D341Med (cell line): ENCODE data around the gene CA14.
"Not testable (repeated sequence)": the region's sequence is repeated elsewhere in the genome, so short reads cannot be mapped to it uniquely, and the experiment has no call there.

ENCODE experiments used
- DNase-seq: peaks from one replicate; pipeline ENCODE4 v3.0.0; 2012; ENCODE audit warnings: low spot score

CA14 gene

DNA sequence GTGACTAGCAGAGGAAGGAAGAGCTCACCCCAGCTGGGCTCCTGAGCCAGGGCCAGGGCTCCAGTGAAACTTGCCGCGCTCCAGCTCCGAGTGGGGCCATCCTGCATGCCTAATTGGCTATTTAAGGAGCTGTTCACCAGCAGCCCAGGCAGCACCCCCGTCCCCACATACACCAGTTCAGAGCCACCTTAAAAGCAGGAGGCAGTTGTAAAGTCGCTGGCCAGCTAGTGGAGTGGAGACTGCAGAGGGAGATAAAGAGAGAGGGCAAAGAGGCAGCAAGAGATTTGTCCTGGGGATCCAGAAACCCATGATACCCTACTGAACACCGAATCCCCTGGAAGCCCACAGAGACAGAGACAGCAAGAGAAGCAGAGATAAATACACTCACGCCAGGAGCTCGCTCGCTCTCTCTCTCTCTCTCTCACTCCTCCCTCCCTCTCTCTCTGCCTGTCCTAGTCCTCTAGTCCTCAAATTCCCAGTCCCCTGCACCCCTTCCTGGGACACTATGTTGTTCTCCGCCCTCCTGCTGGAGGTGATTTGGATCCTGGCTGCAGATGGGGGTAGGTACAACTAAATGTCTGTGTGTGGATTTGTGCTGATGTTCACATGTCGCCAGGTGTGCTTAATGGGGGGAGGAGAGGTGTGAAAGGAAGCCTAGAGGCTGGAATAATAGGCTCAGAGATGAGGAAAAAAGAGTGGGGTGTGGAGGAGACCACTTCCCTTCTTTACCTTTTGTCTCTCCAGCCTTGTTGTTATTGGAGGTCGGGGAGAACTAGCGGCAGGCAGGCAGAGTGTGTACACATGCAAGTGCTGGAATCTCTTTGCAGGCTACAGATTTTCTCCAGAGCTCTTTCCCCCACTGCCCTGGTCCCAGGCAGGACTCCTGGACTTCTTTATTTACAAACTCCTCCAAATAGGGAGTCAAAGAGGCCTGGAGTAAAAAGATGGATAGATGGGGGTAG, at the start of gene CA14:
Gene CA14, plus strand, starts transcription at position 151 of the 962 bp plus-strand sequence. Its CDS starts 355 bp downstream, at position 506.
- no peak for DNase-seq

DNA sequence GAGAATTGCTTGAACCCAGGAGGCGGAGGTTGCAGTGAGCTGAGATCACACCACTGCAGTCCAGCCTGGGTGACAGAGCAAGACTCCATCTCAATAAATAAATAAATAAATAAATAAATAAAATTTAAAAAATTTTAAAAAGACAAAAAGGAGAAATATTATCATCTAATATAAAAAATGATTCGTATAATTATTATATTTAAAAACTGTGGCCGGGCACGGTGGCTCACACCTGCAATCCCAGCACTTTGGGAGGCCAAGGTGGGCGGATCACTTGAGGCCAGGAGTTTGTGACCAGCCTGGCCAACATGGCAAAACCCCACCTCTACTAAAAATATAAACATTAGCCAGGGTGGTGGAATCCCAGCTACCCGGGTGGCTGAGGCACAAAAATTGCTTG, 49.1 kb upstream of the CA14 start:
- not testable (repeated sequence) for DNase-seq

DNA sequence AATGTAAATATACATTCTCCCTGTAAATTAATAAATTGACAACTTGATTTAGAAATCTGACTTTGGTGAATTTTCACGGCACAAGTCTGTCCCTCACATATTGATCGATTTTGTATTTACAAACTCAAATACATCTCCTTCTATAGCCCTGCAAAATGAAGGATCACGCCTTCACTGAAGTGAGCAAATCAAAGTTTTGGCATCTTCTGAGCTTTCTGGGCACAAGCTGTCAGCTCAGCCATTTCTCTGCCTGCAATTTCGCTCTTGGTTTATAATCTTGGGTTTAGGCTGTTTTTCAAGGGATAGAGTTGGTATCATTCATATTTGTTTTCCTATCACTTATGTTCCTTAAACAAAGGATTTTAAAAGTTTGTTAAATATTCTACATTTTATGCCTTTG, 47.5 kb upstream of the CA14 start:
- no peak for DNase-seq

DNA sequence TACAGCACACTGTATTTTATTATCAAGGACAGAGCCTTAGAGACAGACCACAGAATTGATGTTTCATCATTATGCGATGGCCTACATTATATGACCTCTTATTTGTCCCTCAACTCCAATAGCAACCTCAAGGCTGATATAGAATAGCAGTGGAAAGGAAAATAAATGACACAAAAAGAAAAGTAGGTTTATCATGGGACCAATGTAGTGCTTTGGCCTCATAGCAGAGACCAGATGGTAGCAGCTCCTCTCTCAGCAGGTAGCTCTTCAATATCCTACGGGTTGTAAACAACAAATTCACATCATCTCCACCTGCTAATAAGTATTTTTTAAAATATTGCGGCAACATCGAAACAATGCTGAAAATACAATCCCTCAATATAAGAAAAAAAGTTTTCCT, 46.9 kb upstream of the CA14 start:
- DNase-seq, result no peak

DNA sequence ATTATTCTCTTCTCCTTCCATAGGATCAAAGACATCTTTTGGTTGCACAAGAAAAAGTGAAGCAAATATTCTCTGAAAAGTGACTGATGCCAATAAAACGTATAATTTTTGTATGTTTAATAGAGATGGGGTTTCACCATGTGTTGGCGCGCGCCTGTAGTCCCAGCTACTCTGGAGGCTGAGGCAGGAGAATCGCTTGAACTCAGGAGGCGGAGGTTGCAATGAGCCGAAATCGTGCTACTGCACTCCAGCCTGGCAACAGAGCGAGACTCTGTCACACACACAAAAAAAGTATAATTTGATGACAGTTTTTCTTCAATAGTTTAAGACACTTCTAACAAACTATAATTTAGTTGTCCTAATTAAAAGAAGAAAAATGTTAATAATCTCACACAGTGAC, 45.5 kb upstream of the CA14 start:
- no peak for DNase-seq

DNA sequence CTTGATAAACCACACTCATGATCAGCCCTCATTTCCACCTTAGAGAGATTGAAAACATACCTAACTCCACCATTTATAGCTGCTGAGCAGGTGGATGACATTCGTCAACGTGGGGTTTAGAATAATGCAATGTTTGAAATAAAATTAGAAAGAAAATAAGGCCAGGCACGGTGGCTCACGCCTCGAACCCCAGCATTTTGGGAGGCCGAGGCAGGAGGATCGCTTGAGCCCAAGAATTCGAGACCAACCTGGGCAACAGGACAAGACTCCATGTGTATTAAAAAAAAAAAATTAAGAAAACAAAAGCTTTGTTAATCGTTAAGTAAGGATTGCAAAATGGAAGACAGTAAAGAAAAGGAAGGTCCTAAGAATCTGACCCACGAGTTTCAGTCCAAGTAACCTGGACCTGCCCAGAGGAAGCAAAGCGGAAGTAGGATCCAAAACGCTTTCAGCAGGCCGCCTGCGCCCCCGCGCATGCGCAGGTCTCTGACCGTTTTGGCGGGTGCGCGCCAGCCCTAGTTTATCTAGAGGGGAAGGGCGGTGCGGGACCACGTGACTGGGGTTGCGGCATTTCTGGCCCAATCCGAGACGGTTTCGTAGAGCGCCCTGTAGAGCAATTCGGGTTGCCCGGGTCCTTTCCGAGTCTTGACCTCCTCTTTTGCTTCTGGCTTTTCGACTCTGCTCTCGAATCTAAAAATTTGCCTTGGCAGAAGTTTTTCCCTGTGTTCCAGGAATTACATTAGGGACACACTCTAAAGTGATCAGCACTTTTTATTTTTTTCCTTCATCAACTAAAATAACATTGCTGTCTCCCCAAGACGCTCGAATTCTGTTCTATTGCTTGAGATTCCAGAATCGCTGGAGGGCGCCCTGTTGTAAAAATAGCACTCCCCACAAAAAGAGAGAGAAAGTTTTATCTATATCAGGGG, 44.1 kb upstream of the CA14 start:
- DNase-seq, result peak; percentile 99

DNA sequence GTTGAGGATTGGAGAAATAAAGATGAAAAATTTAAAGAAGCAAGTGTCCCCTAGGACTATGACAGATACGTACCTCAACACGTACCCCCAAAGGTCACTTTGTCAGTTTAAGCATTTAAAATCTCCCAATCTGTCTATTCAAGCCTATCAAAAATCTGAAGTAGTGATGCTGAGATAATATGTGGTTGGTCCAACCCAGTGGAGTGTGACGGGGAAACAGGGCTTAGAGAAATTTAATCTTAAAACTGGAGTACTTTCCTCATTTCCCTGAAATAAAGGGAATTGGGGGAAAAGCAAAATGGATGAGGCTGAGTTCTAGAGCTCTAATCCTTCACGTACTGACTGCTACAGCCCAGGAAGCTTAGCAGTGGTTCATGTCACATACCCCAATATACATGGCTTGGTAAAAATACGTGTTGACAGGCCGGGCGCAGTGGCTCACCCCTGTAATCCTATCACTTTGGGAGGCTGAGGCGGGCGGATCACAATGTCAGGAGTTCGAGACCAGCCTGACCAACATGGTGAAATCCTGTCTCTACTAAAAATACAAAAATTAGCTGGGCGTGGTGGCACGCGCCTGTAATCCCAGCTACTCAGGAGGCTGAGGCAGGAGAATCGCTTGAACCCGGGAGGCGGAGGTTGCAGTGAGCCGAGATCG, 43.3 kb upstream of the CA14 start:
- not testable (repeated sequence) for DNase-seq

DNA sequence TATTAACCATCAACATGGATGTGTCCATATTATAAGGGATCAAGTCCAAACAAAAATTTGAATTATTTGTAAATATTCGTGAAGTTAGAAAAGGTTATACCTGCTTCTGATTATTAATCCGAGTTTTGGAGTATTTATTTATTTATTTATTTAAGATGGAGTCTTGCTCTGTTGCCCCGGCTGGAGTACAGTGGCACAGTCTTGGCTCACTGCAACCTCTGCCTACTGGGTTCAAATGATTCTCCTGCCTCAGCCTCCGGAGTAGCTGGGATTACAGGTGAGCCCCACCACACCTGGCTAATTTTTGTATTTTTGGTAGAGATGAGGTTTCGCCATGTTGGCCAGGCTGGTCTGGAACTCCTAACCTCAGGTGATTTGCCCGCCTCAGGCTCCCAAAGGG, 41.7 kb upstream of the CA14 start:
- not testable (repeated sequence) for DNase-seq

DNA sequence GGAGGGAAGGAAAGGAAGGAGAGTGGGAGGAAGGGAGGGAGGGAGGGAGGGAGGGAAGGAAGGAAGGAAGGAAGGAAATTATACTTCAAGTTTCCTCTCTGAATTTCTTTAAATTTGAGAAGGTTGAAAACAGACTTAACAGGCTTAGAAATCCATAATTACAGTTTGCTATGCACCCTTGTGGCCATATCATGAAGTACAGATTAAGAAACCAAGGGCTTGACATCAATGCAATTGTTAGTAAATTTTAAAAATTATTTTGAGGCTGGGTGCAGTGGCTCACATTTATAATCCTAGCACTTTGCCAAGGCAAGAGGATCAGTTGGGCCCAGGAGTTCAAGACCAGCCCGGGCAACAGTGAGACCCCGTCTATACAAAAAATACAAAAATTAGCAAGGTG, 36.0 kb upstream of the CA14 start:
- no peak for DNase-seq

DNA sequence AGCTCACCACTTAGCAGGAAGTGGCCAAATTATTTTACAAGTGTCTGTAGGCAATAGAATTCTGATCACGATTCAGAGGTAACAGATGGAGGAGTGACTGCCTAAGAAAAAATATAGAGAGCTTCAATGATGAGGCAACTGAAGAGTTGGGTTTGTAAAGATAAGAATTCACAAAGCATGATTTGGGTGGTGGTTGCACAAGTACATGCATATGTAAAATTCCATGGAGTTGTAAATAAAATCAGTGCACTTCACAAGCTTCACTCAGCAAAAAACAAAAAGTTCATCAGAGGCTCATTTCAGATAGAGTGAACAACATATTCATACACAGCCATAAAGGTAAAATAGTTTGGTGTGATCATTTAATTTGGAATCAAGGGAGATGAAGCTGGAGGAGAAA, 32.6 kb upstream of the CA14 start:
- DNase-seq, result no peak

DNA sequence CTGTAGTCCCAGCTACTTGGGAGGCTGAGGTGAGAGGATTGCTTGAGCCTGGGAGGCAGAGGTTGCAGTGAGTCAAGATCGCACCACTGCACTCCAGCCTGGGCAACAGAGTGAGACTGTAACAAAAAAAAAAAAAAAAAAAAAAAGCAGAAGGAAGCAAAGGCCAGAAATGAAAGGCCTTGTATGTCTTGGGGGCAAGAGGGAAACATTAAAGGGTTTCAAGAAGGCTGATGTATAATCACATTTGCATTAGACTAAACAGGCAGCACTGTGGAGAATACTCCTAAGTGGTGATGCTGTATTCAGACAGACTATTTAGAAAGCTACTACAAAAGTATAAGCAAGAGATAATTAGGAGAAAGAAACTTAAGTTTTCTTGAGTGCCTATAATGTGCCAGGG, 32.0 kb upstream of the CA14 start:
- DNase-seq, result no peak

DNA sequence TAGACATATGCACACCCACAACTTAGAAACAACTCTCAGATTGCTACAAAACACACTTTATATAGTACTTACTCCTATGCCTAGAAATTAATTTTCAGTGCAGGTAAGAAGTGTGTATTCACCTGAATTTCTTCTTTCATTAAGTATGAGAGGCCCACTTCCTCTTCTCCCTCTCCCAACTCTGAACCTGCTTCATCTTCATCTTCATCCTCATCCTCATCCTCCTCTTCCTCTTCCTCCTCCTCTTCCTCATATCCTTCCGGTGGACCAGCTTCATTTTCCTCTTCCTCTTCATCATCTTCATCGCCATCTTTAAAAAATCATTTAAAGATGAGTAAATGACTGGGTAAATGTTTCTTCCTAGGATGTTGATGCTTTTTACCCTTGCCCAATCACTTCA, 31.1 kb upstream of the CA14 start:
- DNase-seq, result no peak

DNA sequence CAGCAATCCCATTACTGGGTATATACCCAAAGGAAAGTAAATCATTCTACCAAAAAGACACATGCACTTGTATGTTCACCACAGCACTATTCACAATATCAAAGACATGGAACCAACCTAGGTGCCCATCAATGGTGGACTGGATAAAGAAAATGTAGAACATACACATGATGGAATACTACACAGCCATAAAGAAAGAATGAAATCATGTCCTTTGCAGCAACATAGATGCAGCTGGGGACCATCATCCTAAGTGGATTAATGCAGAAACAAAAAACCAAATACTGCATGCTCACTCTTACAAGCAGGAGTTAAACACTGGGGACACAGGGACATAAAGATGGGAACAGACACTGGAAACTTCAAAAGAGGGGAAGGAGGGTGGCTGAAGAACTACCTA, 30.3 kb upstream of the CA14 start:
- DNase-seq, result no peak

DNA sequence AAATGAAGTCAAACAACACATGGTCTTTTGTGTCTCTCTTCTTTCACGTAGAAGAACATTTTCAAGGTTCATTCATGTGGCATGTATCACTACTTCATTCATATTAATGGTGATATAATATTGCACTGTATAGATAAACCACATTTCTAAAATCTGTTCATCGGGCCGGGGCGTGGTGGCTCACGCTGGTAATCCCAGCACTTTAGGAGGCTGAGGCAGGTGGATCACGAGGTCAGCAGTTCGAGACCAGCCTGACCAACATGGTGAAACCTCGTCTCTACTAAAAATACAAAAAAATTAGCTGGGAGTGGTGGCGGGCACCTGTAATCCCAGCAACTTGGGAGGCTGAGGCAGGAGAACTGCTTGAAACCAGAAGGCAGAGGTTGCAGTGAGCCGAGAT, 29.3 kb upstream of the CA14 start:
- not testable (repeated sequence) for DNase-seq

DNA sequence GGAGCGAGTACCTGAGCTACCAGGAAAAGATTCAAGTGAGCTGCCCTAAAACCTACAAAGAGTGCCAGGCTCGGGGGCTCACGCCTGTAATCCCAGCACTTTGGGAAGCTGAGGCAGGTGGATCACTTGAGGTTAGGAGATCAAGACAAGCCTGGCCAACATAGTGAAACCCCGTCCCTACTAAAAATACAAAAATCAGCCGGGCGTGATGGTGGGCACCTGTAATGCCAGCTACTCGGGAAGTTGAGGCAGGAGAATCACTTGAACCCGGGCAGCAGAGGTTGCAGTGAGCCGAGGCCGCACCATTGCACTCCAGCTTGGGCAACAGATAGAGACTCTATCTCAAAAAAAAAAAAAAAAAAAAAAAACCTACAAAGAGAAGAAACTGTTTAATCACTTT, 24.7 kb upstream of the CA14 start:
- DNase-seq, result not testable (repeated sequence)

DNA sequence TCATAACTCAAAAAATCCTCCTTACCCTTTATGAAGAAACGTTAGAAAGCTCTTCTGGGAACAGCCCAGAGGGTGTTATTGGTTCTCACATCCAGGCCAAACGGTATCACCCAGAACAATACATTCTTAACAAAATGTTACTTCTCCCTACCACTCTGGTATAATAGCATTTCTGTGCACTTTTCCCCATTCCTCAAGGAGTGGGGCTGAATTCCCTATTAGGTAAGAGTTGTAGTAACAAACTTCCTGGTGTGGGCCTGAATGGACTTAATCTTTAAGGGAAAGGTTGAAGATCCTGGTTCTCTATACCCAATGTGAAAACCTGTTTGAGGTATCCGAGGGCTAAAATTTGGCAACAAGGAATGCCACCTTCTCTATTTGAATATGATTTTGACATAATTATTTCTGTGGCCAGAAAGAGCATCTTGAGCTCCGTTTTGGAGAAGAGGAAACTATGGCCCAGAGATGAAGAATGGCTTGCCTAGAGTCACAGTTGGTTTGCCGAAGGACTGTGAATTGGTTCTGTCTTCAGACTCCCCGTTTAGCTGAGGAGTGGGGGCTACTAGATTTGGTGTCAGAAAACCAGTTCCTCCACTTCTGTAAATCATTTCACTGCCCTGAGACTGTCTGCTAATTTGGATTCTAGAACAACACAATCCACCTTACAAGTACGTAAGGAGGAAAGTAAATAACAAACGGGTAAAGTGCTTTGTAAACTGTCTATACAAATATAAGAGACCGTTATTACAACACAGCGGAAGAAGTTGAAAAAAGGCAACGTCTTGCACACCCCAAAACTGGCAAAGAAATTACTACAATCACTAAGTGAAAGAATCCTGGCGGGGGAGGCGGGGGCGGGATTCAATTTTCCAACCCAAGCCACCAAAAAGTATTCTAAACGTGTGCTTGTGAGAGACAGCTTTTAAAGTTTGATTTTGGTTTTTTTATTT, 23.9 kb upstream of the CA14 start:
- no peak for DNase-seq

DNA sequence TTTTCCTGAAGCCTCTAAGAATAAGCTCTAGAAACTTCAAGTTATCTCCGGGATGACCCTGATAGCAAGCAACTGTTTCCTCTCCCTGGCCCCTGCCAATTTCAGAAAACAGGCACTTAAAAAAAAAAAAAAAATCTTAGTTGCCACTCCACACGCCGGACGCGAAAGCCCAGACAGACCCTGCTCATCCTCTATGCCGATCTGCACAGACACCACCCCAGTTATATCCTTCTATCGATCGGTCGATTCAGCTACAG, 23.3 kb upstream of the CA14 start:
- DNase-seq, result no peak

DNA sequence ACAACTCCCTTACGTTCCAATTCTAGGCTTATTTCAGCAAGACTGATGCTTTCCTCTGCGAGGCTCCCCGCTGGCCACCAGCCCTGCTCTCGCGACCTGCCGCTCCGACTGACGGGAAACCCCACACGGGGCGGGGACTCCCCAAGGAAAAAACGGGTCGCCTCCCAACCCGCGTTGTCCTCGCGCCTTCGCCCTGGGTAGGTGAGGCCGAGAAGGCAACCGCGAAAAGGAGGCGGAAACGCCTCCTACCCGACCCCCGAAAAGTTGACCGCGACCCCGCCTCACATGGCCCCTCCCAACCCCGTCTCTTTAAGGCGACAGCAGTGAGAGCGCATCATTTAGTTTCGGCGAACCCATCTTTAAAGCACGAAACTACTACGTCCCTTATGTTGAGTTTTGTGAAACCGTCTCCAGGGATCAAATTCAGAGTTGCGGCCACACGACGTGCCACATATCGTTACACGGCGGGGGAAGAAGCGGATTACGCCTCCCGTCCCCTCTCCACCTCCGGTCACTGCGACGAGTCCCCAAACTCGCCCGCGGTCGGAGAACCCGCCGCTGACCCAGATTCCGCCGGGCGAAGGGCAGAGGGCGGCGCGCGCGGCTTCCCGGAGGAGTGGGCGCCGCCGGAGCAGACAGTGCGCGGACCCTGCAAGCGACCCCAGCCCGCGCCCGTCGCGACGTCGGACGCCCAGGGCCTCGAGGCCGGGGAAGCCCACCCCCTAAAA, 22.8 kb upstream of the CA14 start:
- DNase-seq, result peak; percentile 77

DNA sequence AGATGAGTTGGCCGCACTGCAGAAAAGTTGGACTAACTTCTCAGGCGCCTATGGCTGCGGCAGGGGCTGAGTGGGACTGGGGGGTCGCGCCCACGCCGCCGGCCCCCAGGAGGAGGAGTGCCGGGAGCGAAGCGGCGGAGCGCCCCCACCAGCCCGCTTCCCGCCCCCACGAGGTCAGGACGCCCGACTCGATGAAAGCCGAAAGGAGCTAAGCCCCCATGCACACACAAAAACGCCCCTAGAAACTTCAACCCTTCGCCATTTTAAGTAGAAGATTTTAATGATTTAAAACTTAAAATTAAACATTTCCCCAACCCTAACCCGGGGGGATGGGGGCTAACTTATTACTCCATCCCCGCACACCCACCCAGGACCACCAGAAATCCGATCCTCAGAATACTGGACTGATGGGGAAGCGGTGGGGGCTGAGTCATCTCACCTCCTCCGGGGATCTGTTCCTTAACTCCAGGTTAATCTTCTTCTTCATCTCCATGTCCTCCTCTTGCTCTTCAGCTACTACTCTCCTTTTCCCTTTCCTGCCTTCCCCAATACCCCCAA, 22.2 kb upstream of the CA14 start:
- peak; percentile 58 for DNase-seq

DNA sequence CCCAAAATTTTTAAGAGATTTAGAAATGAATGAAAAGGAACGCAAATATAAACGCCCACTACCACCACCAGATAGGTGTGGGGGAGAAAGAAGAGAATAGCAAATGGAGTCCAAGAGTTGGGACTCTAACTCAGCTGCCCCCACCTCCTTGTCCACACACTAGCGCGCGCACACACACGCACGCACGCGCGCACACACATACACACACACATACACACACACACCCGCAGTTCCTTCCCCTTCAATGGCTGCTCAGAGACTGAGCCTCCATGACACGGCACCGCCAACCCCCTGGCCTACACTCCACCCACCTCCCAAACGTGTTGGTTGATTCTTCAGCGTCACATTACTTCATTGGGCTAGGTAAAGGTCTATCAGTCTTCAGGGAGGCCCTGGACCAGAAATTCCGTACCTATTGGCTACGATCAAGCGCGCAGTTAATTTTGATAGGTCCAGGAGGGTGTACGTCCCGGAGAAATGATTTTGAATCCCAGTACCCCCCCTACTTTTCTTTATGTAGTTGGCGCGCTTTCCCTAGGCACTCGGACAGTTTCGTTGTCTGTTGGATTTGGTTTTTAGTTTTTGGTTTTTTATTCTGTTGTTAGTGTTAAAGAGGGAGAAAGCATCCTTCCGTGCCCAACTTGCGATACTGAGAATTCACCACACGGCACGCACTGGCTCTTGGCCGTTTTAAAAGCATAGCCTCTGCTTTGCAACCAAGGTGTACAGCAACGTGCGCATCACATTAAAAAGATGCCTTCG, 21.5 kb upstream of the CA14 start, which contains the start of gene ANP32E:
Gene ANP32E, minus strand, starts transcription at position 261 of the 762 bp plus-strand sequence. CDS start 326 bp downstream, outside the sequence.
- DNase-seq, result peak; percentile 96
